ENCODE data around the gene MICAL3.

The MICAL3 gene

GRCh38 chr22:17930455-17931313 lies 93.7 kb downstream of the MICAL3 start:
- DNase-seq (ENCODE audit: low read depth in 2 of 2), result no peak

GRCh38 chr22:17929909-17930308 lies 94.5 kb downstream of the MICAL3 start:
- no peak for DNase-seq (ENCODE audit: low read depth in 2 of 2)

GRCh38 chr22:17928391-17928790 lies 96.0 kb downstream of the MICAL3 start:
- no peak for DNase-seq (ENCODE audit: low read depth in 2 of 2)

GRCh38 chr22:17927062-17927461 lies 97.3 kb downstream of the MICAL3 start:
- DNase-seq (ENCODE audit: low read depth in 2 of 2), result no peak

GRCh38 chr22:17926516-17926915 lies 97.8 kb downstream of the MICAL3 start:
- DNase-seq (ENCODE audit: low read depth in 2 of 2), result no peak

GRCh38 chr22:17925431-17925841 lies 98.9 kb downstream of the MICAL3 start:
- no peak for DNase-seq (ENCODE audit: low read depth in 2 of 2)

- DNase-seq (ENCODE audit: low read depth in 2 of 2), result no peak
Observed at GRCh38 chr22:17924735-17925364, 99.5 kb downstream of the MICAL3 start.

- DNase-seq (ENCODE audit: low read depth in 2 of 2), result no peak
Observed at GRCh38 chr22:17924076-17924475, 100.3 kb downstream of the MICAL3 start.

- no peak for DNase-seq (ENCODE audit: low read depth in 2 of 2)
Observed at GRCh38 chr22:17922925-17923903, 101.1 kb downstream of the MICAL3 start.

GRCh38 chr22:17921871-17922821 lies 102.2 kb downstream of the MICAL3 start:
- no peak for DNase-seq (ENCODE audit: low read depth in 2 of 2)

- DNase-seq (ENCODE audit: low read depth in 2 of 2), result no peak
Observed at GRCh38 chr22:17920992-17921650, 103.2 kb downstream of the MICAL3 start.

- no peak for DNase-seq (ENCODE audit: low read depth in 2 of 2)
Observed at GRCh38 chr22:17920145-17920605, 104.2 kb downstream of the MICAL3 start.

GRCh38 chr22:17919276-17920144 lies 104.9 kb downstream of the MICAL3 start:
- no peak for DNase-seq (ENCODE audit: low read depth in 2 of 2)

- no peak for DNase-seq (ENCODE audit: low read depth in 2 of 2)
Observed at GRCh38 chr22:17918840-17919239, 105.5 kb downstream of the MICAL3 start.

- DNase-seq (ENCODE audit: low read depth in 2 of 2), result no peak
Observed at GRCh38 chr22:17917490-17917983, 106.8 kb downstream of the MICAL3 start.

- no peak for DNase-seq (ENCODE audit: low read depth in 2 of 2)
Observed at GRCh38 chr22:17916226-17916889, 108.0 kb downstream of the MICAL3 start.

- DNase-seq (ENCODE audit: low read depth in 2 of 2), result no peak
Observed at GRCh38 chr22:17915676-17916075, 108.7 kb downstream of the MICAL3 start.

- no peak for DNase-seq (ENCODE audit: low read depth in 2 of 2)
Observed at GRCh38 chr22:17915188-17915587, 109.2 kb downstream of the MICAL3 start.
